ENCODE results near the gene SIGLEC15.

GRCh38 chr18:45871431-45872084 lies 46.1 kb downstream of the SIGLEC15 start:
- TF ChIP-seq CTCF (IDR thresholded peaks at IDR 0.05; ENCODE audit: low read depth, low read length) (no peak), EZH2phosphoT487 (IDR thresholded peaks at IDR 0.05; ENCODE audit: low read depth) (no peak)
